Hypothalamus (tissue), 51 donors: ENCODE results near the gene SLC17A7.
"Not testable (repeated sequence)": the region's sequence is repeated elsewhere in the genome, so short reads cannot be mapped to it uniquely, and the experiment has no call there.

Experiments used
- DNase-seq, 51 donors: peaks; one replicate each; lab custom pipeline; 2025; lab: John Stamatoyannopoulos, UW

Gene SLC17A7

DNA sequence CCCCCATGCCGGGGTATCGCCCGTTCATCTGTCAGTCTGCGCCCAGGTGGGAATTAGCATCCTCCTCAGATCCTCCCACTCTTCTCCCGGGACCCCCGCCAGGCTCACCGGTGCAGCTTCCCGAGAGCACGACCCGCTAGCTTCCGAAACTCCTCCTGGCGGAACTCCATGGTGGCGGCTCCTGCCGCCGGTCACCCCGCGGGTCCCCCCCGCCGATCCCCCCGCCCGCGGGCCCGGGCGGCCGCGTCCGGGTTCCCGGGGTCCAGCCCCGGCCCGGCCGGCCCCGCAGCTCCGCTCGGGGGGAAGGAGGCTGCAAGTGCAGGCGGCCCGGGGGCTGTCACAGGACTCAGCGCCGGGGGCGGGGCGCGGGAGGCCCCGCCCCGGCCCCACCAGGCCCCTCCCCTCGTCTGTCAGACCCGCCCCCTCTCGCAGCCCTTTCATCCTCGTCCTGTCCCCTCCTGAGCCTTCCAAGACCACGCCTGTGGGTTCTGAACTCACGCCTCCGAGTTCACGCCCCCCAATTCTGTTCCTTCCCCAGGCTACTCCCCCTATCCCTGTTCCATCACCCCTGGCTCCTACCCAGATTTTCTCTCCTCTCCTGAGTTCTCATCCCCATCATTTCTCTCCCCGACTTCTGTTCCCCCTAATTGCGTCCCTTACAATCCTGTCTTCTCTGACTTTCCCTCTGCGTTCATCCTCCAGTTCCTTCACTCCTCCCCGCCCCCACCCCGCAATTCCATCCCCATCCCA lies at the start of gene SLC17A7:
Gene SLC17A7 (minus strand): TSS at position 318 of the 750 bp plus-strand sequence. CDS start 148 bp downstream, at position 170.
- DNase-seq: peak in 1 of 51 donors; percentile 16

DNA sequence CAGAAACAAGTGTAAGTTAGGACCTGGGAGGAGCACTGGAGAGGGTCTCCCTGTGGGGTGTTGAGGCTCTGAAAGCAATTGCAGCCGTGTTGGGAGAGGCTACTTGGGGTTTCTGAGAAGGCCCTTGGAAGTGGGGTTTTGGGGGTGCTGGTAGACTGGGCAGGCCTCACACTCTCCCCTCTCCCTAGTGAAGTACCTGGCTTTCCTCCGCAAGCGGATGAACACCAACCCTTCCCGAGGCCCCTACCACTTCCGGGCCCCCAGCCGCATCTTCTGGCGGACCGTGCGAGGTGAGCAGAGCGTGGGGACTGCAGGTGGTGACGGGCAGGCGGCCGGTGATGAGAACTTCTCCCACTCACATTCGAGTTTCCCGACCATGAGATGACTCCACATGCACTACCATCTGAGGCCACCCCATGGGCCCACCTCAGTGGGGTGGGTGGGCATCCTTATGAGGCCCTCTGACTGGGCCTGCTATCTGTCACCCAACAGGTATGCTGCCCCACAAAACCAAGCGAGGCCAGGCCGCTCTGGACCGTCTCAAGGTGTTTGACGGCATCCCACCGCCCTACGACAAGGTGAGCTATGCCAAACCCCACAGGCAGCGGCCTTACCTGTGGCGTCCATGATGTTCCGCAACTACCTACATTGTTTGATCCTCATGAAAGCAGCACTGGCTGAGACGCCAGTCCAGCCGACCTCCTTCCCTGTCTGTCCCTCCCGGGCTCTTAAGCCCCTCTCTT lies 49.1 kb upstream of the SLC17A7 start:
- no peak for DNase-seq

DNA sequence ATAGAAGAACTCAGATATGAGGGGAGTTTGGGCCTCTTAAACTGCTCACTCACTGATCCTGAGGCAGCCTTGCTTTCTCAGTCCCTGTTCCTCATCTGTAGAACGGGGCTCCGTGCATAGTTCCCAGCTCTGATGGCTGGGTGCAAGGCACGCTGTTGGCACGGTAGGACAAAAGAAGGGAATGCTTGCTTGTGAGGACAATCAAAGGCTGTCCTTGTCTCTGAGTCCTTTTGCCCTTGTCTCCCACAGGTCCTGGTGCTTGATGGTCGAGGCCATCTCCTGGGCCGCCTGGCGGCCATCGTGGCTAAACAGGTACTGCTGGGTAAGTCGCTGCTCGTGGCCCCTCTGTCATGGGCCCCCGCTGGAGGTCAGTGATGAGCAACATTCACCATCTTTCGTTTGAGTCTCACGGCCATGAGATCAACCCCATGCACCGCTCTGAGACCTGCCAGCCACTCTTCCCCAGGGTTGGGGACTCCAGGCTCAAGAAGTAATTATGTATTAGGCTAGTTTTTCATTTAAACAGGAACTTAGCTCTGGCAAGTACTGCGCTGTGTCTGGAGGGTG lies 48.4 kb upstream of the SLC17A7 start:
- no peak for DNase-seq

DNA sequence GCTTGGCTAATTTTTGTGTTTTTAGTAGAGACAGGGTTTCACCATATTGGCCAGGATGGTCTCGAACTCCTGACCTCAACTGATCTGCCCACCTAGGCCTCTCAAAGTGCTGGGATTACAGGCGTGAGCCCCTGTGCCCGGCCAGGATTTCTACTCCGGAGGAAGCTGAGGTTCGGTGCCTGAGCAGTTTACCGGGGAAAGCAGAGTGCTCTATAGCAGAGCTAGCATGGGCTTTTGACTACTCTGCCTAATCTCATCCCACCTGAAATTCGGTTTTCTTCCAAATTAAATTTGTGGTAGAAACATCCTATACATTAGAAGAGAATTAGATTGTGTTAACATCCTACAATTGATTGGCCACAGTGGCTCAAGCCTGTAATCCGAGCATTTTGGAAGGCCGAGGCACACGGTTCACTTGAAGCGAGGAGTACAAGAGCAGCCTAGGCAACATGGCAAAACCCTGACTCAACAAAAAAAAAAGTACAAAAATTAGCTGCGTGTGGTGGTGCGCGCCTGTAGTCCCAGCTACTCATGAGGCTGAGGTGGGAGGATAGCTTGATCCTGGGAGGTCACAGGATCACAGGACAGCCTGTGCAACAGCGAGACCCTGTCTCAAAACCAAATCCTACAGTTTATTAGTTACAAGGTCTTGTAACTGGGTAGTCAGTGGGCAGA lies 47.7 kb upstream of the SLC17A7 start:
- no peak for DNase-seq

DNA sequence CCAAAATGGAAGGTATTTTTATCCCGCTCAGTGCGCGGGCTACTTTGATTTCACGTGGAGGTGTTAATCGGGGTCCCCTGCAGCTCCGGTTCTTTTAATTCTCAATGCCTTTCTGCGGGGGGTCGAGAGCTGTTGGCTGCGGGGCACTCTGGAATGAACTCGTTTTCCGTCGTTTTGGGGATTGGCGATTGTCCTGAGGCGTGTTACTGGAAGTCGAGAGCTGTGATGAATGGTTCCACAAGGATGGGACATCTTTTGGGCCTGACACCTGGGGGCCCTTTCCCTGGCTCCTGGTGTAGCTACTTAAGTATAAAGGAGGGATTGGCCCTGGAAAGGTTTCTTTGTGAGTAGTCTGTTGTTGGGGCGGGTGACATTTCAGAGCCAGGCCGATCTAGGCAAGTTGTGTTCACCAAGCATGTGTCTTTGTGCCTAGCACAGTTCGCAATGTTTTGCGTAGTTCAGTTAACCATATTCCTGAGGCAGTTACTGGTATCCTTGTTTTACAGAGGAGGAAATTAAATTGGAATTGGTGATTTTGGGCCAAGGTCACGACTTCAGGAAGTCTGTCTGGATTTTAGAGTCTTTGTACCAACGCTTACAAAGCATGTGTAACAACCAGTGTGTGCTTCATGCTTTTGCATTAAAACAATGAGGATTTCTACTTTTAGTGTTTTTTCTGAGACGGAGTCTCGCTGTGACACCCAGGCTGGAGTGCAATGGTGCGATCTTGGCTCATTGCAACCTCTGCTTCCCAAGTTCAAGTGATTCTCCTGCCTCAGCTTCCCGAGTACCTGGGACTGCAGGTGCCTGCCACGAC lies 46.9 kb upstream of the SLC17A7 start:
- DNase-seq: peak in 2 of 51 donors; percentile 3

DNA sequence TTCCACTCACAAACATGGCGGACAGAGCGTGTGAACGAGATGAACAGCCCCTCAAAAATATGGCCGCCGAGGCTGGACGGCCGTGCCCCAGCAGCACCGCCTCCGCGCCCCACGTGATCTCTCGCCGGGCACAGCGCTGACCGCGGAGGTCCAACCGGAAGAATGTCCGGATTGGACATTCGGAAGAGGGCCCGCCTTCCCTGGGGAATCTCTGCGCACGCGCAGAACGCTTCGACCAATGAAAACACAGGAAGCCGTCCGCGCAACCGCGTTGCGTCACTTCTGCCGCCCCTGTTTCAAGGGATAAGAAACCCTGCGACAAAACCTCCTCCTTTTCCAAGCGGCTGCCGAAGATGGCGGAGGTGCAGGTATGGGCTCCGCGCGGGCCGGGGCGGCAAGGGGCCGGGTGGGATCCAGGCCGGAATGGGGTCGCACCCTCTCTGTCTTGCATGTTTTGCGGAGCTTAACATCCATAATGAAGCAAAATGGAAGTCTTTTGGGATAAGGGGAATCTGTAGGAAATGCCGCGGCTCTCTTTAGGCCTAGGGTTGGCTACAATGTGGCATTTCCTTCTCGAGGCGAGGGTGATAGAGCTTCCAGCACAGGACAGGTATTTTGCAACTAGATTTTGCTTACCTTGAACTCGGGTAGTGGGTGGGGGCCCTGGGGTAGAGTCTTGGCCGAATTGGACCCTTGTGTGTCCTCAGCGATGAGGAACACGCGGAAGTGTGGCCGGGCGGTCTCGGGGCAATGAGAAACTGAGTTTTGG lies 46.1 kb upstream of the SLC17A7 start, which contains the start of gene RPL13A:
Gene RPL13A (plus strand): TSS at position 332 of the 769 bp plus-strand sequence. CDS start 22 bp downstream, at position 354.
- peak; percentile 90 to 100 (median 98) for DNase-seq

DNA sequence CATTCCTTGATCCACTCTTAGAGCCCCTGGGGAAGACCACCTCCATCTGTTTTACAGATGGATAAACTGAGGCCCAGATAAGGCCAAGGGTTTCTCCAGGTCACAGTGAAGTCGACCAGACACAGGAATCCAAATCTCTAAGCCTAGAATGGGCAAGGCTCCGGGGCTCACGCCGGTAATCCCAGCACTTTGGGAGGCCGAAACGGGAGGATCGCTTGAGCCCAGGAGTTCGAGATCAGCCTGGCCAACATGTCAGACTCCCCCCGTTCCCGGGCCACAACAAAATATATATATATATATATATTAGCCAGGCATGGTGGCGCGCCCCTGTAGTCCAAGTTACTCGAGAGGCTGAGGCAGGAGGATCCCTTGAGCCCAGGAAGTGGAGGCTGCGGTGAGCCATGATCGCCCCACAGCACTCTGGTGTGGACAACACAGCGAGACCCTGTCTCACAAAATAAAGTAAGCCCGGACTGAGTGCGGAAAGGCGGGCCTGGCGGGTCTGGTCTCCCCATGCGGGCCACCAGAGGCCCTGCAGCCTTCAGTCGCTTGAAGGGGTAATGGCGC lies 45.5 kb upstream of the SLC17A7 start:
- DNase-seq: no peak

DNA sequence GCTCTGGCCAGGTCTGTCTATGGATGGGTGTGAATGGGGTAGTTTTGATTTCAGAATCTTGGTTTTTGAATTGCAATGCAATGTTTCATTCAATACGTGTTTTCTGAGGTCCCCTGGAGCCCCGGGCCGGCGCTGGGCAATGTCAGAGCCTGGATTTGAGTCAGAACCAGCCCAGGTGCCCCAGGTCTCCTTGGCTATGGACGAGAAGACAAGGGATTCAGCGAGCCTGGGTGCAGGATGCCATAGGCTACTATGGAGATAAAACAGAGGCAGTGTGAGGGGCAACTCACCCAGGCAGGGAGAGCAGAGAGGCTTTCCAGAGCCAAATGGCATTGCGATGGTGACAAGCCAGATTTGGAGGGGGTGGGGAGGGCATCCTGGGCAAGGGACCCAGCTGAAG lies 44.9 kb upstream of the SLC17A7 start:
- no peak for DNase-seq

DNA sequence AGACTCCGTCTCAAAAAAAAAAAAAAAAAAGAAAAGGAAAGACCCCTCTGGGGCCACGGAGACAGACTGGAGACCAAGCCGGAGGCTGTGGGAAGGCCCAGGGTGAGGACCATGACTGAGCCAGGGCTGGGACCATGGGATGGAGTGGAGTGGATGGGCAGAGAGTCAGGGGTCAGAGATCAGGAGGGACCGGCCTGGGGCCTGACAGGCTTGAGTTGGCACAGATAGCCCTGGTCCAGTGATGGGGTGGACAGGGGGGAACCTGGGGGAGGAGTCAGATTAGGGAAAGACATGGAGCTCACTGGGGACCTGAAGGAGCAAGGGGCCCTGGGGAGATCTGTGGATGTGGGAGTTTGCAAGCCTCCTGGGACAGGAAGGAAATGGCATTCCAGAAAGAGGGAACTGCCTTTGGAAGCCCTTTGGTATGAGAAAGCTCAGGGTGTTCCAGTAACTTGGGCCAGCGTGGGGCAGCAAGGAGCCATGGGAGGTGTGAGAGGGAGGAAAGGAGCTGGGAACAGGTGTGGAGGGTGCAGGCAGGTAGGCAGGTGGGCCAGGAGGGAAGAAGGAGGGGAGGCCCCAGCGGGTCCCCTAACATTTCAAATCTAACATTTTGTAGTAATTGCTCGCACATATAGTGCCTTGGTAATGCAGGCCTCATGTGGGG lies 39.8 kb upstream of the SLC17A7 start:
- no peak for DNase-seq

DNA sequence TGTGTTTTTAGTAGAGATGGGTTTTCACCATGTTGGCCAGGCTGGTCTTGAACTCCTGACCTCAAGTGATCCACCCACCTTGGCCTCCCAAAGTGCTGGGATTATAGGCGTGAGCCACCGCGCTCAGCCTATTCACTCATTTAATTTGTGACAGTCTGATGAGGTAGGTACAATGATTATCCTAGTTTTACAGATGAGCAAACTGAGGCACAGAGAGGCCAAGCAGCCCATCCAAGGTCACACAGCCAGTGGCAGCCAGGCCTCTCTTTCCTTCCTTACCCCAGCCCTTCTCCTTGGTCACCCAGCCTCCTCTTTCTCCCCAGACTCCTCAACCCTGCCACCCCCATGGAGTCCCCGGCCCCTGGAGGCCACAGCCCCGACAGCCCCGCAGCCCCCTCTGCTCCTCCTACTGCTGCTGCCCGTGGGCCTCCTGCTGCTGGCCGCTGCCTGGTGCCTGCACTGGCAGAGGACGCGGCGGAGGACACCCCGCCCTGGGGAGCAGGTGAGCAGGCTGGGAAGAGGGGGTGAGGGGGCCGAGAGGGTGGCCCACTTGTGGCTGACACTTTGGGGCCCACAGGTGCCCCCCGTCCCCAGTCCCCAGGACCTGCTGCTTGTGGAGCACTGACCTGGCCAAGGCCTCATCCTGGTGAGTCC lies 38.8 kb upstream of the SLC17A7 start:
- DNase-seq: no peak

DNA sequence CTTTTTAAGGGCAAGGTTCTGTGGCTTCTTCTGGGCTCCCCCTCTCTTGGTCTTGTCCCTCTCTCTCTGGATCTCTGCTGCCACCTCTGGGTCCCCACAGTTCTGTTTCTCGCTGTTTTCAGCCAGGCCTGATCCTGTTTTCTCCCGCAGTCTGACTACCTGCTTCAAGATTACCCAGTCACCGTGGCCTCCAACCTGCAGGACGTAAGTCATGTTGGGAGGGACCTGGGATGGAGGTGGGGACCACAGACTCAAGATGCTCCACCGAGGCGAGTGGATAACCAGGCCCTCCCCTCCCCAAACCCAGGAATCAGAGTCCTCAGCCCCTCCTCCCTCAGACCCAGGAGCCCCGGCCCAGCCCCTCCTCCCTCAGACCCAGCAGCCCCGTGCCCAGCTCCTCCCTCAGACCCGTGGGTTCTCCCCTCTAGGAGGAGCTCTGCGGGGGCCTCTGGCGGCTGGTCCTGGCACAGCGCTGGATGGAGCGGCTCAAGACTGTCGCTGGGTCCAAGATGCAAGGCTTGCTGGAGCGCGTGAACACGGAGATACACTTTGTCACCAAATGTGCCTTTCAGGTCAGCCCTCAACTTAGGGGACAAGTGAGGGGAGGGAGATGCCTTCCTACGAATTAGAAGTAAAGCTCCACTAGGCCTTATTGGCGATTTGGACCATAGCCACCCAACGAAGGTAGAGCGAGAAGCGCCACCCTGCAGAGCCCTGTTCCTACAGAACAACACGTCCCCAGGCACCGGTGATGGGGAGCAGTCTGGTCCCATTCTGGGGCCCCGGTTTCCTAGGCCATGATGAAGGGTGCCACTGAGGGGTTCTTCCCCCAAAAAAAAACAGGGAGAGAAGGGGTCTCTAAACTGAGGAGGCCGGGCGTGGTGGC lies 34.9 kb upstream of the SLC17A7 start:
- peak in 20 of 51 donors; percentile 3 to 54 (median 22) for DNase-seq

DNA sequence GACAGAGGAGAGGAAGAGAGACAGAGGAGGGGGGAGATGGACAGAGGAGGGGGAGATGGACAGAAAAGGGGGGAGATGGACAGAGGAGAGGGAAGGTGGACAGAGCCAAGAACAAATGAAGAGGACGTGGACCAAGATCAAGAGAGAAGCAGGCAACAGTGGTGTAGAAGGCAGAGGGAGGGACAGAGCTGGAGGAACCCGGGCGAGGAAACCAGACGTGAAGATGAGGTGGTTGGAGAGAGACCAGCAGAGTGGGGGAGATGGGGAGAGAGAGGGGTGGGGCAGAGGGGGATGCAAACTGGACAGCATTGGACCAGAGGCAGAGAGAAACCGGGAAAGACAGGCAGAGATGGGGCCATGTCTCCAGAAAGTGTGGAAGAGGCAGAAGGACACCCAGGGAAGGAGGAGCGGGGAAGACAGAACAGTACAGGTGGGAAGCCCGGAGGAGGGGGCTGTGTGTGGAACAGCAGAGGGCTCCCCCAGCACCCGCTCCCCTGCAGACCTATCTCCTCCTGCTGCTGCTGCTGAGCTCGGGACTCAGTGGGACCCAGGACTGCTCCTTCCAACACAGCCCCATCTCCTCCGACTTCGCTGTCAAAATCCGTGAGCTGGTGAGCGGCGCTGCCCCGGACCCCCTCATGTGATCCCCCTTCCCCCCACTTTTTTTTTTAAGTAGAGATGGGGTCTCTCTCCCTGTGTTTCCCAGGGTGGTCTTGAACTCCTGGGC lies 34.0 kb upstream of the SLC17A7 start:
- DNase-seq: no peak

DNA sequence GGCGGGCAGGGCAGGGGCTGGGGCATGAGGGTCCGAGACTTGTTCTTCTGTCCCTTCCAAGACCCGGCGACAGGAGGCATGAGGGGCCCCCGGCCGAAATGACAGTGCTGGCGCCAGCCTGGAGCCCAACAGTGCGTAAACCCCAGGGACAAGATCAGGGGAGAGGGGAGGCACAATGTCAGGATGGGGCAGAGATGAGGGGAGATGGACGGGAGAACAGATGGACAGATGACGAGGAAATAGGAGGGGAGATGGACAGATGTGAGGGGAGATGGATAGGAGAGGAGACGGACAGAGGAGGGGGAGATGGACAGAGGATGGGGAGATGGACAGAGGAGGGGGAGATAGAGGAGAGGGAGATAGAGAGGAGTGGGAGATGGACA lies 33.2 kb upstream of the SLC17A7 start:
- DNase-seq: no peak

DNA sequence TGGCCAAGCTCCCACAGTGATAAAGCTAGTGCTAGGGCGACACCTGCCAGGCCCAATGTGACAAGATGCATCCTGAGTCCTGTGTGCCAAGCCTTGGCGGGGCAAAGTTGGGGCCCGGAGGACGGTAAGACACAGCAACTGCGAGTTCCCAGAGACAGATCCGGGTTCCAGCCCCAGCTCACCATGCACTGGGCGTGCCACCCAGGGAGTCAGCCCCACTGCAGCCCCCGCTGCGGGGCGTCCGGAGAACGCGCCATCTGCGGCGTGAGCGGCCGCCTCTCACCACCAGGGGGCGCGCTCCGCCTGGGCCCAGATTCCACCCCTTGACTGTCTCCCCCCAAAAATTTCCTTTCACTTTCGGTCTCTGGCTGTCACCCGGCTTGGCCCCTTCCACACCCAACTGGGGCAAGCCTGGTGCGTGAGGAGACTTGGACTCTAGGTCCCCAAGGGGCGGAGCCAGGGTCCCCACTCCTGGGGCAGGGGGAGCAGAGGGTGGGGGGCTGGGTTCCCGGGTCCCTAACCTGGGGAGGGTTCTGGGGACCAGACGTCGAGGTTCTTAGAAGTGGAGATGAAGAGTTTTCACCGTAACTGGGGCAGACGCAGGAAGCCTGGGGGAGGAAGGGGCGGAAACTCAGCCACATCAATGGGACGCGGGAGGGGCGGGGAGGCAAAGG lies 32.7 kb upstream of the SLC17A7 start, which contains the start of gene FLT3LG:
Gene FLT3LG (plus strand): TSS at position 348 of the 674 bp plus-strand sequence. CDS start 425 bp downstream, outside the sequence.
- DNase-seq: peak in 46 of 51 donors; percentile 4 to 75 (median 44)

DNA sequence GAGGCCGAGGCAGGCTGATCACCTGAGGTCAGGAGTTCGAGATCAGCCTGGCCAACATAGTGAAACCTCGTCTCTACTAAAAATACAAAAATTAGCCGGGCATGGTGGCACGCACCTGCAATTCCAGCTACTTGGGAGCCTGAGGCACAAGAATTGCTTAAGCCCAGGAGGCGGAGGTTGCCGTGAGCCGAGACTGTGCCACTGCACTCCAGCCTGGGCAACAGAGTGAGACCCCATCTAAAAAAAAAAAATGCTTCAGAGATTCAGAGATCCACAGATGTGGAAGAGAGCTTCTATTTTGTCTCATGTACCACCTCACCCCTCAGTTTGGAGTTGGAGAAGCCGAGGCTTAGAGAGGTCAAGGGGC lies 32.2 kb upstream of the SLC17A7 start:
- DNase-seq: not testable (repeated sequence)
